HG03565 (cell line): ENCODE results near the gene RAI2.

Source experiments
- ATAC-seq: cut with Tn5 transposase; IDR thresholded peaks from one replicate; pipeline ENCODE4 v1.9.1; 2021; ENCODE audit warnings: mild to moderate bottlenecking, moderate library complexity; ENCODE audit not compliant: unreplicated experiment

RAI2 gene

GRCh38 chrX:17830211-17830610, 30.9 kb downstream of the RAI2 start:
- ATAC-seq = no peak

- no peak for ATAC-seq
Observed at GRCh38 chrX:17829566-17829965, 31.5 kb downstream of the RAI2 start.

DNA sequence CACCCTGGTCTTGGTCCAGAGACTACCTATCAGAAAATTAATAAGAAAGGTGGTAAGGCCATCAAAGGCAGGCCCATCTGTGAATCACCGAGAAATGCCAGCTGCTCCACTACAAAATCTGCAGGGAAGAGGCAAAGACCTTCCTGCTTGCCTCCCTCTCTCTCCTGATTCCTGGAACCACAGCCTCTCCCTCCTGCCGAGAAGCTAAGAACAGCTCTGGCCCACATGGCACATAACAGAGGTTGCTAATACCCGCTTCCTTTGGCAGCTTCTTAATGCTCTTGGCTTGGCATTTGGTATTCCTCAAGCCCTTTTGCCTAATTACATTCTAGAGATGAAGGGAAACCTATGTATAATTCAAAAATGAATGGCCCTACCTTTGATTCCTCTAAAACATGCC, 32.9 kb downstream of the RAI2 start:
- ATAC-seq = no peak

DNA sequence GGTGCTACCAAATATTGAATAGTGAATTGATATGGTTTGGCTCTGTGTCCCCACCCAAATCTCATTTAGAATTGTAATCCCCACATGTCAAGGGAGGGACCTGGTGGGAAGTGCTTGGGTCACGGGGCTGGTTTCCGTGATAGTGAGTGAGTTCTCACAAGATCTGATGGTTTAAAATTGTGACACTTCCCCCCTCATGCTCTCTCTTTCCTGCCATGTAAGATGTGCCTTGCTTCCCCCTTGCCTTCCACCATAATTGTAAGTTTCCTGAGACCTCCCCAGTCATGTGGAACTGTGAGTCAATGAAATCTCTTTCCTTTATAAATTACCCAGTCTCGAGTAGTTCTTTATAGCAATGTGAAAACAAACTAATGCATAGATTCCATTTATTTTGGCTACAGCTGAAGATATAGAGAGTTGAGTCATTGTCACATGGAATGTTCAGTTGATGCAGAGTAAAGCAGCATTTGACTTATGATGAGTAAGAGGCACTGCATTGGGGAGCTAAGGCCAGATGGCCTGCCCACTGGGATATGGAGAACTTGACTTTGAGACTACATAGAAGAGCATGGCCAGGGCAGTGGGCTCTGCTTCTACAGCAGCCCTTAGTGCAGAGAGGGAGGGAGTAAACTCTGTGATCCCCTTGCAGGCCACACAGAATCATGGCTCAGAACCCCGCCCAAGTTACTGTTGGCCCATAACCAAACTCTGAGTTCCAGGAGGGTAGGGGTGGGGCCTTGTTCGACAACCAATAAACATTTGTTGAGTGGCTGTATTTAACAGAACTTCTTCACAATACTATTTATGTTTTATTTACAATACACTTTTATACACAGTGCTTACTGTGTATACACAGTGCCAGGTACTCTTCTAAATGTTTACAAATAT, 34.2 kb downstream of the RAI2 start:
- ATAC-seq = no peak

- no peak for ATAC-seq
Observed at GRCh38 chrX:17824980-17825379, 36.1 kb downstream of the RAI2 start.

DNA sequence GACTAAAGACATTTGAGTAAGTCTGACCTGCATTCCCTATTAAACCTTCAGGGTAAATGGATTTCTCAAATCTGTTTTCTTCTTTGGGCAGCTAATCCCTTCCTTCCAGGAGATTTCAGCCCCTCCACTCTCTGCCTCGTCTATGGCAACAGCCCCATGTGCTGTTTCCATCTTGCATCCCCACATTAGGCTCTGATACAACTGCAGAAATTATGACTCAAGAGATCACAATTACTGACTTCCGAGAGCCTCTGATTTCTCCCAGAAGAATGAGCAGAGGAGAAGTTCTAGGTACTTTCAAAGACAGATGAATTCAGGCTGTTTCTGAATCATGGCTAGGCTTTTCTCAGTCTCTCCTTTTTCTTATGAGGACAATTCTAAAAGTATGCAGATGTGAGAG, 38.7 kb downstream of the RAI2 start:
- no peak for ATAC-seq

DNA sequence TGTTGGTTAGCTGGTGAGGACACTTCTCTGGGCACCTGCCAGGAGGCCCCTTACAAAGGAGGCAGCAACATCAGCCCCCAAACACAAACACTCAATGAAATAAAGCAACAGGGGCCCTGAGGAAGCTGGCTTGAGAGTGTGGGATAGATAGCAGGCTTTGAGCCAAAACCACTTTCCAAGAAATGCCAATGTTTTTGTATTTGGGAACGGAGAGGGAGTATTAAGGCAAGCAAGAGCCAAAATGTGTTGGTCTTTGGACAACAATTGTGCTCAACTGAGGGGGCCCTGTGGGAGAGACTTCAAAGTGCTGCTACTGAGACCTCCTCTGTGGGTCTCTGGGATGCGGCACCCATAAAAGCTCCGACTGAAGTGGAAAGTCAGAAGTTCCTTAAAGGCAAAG, 41.0 kb downstream of the RAI2 start:
- ATAC-seq = no peak

DNA sequence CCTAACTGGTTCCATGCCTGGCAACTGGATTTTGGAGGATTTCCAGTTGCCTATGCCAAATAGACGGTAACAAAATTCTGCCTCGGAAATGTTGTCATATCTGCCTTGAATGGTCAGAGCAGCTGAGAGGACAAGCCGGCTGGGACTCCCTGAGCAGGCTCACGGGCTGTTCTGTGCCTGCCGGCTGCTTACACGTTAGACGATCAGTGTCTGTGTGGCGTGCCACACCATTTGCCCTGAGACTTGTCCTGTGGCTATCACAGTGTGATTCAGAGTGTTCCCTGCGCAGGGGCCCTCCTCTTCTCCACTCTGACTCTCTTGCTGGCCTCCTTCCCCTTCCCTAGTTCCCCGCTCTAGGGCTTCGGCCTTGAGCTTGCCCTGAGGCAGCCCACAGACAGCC, 42.4 kb downstream of the RAI2 start:
- no peak for ATAC-seq

- ATAC-seq = no peak
Observed at GRCh38 chrX:17817251-17817650, 43.8 kb downstream of the RAI2 start.

DNA sequence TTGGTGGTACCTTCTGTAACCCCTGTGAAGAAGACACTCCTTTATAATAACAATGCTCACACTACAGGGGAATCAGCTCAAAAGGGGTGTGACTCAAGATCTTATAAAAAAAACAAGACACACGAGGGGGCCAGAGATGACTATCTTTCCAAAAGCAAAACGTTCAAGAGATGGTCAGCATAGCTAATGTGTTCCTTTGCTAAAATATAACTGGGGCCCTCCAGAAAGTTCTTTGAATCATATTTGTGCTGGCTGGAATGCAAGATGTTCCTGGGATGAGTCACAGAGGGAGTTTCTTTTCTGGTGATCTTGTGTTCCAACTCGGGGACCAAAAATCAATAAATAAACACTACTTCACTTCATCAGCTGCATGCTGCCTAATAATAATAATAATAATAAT, 46.5 kb downstream of the RAI2 start:
- ATAC-seq = no peak

DNA sequence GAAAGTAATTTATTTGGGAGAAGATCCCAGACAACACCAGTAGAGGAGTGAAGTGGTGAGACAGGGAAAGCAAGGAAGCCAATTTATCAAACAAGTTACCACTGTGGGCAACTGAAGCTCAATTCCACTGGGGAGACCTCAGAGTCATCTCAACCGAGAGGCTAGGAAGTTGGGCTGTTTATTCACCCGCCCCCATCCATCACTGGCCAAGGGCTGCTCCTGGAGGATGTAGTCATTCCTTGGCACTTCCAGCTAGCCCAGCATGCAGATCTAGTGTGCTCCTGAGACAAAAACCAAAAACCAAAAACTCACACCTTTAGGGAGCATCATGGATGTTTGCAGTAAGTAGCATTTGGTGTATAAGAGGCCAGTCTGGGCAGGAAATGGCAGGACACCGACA, 47.0 kb downstream of the RAI2 start:
- no peak for ATAC-seq

- no peak for ATAC-seq
Observed at GRCh38 chrX:17813277-17813676, 47.8 kb downstream of the RAI2 start.

GRCh38 chrX:17812763-17813162, 48.3 kb downstream of the RAI2 start:
- ATAC-seq = no peak

- ATAC-seq = no peak
Observed at GRCh38 chrX:17809984-17810383, 51.1 kb downstream of the RAI2 start.

- ATAC-seq = no peak
Observed at GRCh38 chrX:17809273-17809672, 51.8 kb downstream of the RAI2 start.

DNA sequence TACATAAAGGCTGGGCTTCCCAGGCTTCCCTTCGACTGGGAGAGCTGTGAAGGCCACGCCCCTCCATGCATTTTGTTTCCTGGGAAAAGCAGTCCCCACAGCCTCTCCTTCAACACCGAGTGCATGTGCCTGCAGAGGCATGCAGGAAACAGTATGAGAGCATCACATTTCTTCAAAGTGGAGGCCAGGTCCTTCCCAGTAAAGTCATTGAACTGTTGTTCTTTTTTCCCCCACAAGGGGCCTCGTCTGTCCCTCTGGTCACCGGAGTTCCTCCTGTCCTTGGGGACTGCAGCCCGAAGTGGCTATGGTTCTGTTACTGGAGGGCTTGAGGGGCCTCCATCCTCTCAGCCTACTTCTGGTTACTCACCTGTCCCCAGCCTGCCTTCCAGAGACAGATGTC, 56.0 kb downstream of the RAI2 start:
- ATAC-seq = no peak

DNA sequence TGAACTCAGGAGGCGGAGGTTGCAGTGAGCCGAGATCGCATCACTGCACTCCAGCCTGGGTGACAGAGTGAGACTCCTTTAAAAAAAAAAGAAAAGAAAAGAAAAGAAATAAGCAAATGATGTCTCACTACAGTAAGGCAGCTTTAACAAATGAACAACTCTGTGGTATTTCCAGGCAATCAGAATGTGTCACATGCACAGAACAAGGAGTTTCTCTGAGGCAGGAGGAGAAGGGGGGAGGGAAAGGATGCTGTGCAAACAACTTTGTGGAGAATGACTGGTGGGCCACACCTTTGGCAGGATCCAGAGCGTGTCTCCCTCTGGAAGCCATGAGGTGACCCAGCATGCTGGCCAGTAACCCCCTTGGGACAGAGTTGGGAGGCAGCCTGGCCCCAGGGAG, 57.6 kb downstream of the RAI2 start:
- no peak for ATAC-seq

DNA sequence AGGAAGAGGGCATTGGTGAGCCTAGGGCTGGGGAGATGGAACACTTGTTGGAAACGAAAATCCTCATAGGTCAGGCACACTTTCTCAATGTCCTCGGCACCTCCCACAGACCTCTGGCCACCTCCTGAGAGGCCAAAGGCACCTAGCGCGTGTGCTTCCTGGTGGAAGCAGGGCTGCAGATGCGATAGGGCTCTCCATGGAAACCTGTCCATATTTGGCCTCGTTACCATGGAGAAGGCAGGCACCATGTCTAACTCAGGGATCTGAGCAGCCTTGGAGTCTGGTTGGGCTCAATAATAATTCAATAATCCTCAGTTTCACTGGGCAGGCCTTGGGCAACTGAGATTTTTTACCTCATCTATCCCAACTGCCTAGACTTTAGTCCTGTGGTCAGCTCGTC, 58.3 kb downstream of the RAI2 start:
- ATAC-seq = no peak

- no peak for ATAC-seq
Observed at GRCh38 chrX:17801431-17801830, 59.7 kb downstream of the RAI2 start.

DNA sequence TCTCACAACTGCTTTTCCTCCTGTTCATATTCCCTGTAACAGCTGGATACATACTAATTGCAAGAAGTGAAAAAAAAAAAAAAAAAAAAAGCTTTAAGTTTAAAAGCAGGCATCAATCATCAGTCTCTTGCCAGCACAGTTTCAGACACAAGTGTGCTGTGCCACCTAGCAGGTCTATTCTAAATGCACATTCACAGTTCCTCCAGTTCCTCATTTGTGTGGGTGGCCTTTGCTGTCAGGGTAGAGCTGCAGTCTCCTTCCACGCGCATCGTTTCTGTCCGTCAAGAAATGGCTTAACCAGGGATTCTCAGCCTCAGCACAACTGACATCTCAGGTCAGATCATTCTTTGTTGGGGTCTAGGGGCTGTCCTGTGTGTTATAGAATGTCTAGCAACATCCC, 62.2 kb downstream of the RAI2 start:
- ATAC-seq = no peak

DNA sequence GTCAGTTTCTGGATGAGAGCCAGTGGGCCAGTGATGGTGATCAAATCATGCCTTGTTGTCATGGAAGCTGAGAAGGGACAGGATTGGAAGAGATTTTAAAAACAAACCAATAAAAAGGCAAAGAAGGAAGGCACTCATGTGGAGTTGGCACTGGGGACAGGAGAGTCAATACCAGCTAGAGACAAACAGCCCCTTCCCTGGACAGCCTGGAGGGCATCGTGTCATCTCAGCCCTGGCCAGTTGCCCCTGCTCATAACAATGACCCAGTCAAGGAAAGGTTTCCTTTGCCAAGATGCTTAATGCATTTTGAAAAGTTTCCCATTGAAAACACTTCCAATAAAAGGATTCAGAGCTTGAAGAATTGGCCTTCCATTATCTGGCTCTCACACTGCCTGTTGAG, 68.3 kb downstream of the RAI2 start:
- ATAC-seq = no peak

DNA sequence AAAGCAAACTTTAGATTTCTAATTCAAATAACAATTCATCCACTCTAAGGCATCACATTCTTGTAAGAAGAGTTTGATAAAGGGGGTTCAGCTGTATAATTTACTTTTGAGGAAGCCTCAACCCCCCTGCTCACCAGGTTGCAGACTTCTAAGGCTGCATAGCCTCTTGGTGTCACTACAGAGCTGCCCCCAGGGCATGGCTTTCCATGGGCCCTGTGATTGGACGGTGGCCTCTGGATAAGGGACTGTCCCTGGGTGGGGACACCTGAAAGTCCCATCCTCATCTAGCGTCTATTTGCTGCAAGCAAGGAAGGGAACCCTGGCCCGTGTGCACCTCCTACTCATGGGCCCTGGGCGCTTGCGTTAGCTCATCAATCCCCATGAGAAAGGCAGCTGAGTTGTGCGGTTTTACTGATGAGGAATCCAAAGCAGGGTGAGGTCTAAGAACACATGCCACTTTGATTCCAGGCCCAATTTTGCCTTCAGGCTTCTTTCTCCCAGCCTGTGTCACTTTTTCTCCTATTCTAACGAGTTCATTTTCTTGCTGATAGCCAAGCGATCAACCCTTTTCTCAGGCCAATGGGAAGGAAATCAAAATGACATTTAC, 72.0 kb downstream of the RAI2 start:
- no peak for ATAC-seq

GRCh38 chrX:17788439-17788838, 72.7 kb downstream of the RAI2 start:
- ATAC-seq = no peak
